HFFc6 (cell line): ENCODE measurements around the gene GOLT1B. TPM values are rescaled to one million over a fixed set of nuclear protein-coding genes. Genes with fewer than 3 reads are reported as not detected.

Experiments
- DNase-seq: peaks from one replicate; pipeline ENCODE4 v3.0.0-alpha.2; 2018
- H3K27ac Mint-ChIP-seq: 2 replicates; pipeline ENCODE4 v1.8.0; 2020; ENCODE audit warnings: mild to moderate bottlenecking, mixed read lengths
- H3K27me3 Mint-ChIP-seq: 2 replicates; pipeline ENCODE4 v1.8.0; 2021; ENCODE audit warnings: mild to moderate bottlenecking, moderate library complexity, mixed read lengths; ENCODE audit not compliant: insufficient read depth
- H3K36me3 Mint-ChIP-seq: 2 replicates; pipeline ENCODE4 v1.8.0; 2021; ENCODE audit warnings: low read depth, mixed read lengths
- H3K4me1 Mint-ChIP-seq: 2 replicates; pipeline ENCODE4 v1.8.0; 2020; ENCODE audit warnings: low read depth, mixed read lengths
- H3K4me3 Mint-ChIP-seq: 2 replicates; pipeline ENCODE4 v1.8.0; 2020; ENCODE audit warnings: mild to moderate bottlenecking, moderate library complexity, mixed read lengths
- H3K9me3 Mint-ChIP-seq: 2 replicates; pipeline ENCODE4 v1.8.0; 2020; ENCODE audit warnings: mild to moderate bottlenecking, mixed read lengths
- total RNA-seq, 6 experiments: library from RNA; stranded (reverse); fragmentation: NEBNext Ultra II Directional; extraction: Animal tissue kit (Norgen Biotek cat#: 25700); gene quantifications; 2 replicates in 1 of 6; 3 replicates in 5 of 6; pipeline ENCODE4 v1.2.3, GENCODE V29; 2021
- TF ChIP-seq, protein P1 (sequence below): fragments of 200-600 bp; sonication (generic); IDR thresholded peaks from 2 replicates; pipeline ENCODE4 v1.5.0; 2021; ENCODE audit warnings: antibody characterized with exemption, mild to moderate bottlenecking

GOLT1B gene
- total RNA-seq, 6 experiments from 2014 or later: 78.8 to 115 (median 98.1) TPM

DNA sequence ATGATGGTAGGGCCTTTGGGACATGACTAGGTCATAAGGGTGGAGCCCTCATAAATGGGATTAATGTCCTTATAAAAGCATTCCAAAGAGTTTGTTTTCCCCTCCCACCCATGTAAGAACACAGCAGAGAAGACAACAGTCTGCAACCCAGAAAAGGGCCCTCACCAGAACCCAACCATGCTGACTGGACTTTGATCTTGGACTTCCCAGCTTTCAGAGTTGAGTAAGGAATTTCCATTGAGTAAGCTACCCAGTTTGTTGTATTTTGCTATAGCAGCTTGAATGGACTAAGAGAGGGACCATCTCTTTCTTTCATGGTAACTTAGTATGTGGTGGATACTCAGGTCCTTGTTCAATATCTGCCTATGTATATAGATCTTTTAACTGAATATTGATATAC, 21.6 kb downstream of the GOLT1B start:
- Mint-ChIP-seq H3K27me3 (peaks cover 5% of the 10 kb centered on the region), H3K36me3 (0 out of 2 replicates have a peak, but pooled peaks cover 7% of the 10 kb centered on the region), H3K9me3 (no peaks in the 10 kb centered on the region), H3K27ac (no peak overlapping the region), H3K4me1 (no peaks in the 10 kb centered on the region), H3K4me3 (no peak overlapping the region)
- no peak for DNase-seq
- TF ChIP-seq, protein P1, sequence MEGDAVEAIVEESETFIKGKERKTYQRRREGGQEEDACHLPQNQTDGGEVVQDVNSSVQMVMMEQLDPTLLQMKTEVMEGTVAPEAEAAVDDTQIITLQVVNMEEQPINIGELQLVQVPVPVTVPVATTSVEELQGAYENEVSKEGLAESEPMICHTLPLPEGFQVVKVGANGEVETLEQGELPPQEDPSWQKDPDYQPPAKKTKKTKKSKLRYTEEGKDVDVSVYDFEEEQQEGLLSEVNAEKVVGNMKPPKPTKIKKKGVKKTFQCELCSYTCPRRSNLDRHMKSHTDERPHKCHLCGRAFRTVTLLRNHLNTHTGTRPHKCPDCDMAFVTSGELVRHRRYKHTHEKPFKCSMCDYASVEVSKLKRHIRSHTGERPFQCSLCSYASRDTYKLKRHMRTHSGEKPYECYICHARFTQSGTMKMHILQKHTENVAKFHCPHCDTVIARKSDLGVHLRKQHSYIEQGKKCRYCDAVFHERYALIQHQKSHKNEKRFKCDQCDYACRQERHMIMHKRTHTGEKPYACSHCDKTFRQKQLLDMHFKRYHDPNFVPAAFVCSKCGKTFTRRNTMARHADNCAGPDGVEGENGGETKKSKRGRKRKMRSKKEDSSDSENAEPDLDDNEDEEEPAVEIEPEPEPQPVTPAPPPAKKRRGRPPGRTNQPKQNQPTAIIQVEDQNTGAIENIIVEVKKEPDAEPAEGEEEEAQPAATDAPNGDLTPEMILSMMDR: no peak

DNA sequence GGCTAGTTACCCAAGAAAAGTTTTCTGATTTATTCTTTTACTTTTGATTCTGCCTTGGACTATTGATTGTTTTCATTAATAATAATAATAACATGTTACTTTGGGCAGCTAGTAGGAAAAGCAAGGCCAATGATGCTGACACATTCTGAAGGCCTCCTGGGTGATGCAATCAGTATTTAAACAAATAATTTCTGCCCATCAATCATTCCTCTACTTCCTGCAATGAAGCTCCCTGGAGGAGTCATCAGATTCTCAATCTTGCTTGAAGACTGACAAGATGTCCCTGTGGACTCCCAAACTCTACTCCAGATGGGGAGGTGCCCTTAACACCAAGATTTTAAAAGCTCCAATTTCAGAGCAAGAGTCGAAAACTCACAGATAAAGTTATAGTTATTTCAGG, 24.5 kb downstream of the GOLT1B start, which contains the start of gene SPX:
SPX (plus strand) TSS at position 244 of the 400 bp plus-strand sequence. CDS start 177 bp downstream, outside the sequence.
- Mint-ChIP-seq H3K4me1 (no peaks in the 10 kb centered on the region), H3K27ac (no peak within 1 kb of the TSS), H3K27me3 (peaks cover 9% of the 10 kb centered on the region), H3K4me3 (peak within 1 kb of the TSS; percentile 63), H3K9me3 (no peaks in the 10 kb centered on the region), H3K36me3 (no peaks in the 10 kb centered on the region)
- no peak for DNase-seq
- TF ChIP-seq, protein P1: no peak

DNA sequence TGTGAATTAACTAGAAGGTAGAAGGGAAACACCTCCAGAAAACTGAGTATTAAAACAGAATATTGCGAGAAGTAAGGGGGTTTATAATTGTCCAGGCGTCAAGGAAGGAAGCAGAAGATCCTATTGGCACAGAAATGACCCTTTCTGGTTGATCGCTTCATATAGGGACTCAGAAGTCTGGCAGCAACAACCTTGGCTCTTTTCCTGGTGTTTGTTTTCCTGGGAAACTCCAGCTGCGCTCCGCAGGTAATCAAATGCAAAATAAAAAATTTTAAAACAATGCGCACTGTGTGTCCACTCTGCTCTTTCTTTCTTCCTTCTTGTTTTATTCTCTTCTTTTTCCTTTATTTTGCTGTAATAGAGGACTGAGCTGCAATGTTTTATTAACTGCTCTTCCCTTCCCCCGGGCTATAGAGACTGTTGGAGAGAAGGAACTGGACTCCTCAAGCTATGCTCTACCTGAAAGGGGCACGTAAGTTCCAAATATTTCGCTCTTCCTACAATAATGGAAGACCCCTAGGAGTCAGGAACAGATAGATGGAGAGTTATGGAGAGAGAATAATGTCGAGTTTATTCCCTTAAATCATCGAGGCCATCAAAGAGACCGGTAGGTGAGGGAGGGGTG, 25.2 kb downstream of the GOLT1B start:
- Mint-ChIP-seq H3K4me1 (no peaks in the 10 kb centered on the region), H3K27me3 (peaks cover 11% of the 10 kb centered on the region), H3K9me3 (no peaks in the 10 kb centered on the region), H3K36me3 (no peaks in the 10 kb centered on the region), H3K4me3 (peak overlapping the region; percentile 63), H3K27ac (no peak overlapping the region)
- DNase-seq: no peak
- TF ChIP-seq, protein P1: no peak

DNA sequence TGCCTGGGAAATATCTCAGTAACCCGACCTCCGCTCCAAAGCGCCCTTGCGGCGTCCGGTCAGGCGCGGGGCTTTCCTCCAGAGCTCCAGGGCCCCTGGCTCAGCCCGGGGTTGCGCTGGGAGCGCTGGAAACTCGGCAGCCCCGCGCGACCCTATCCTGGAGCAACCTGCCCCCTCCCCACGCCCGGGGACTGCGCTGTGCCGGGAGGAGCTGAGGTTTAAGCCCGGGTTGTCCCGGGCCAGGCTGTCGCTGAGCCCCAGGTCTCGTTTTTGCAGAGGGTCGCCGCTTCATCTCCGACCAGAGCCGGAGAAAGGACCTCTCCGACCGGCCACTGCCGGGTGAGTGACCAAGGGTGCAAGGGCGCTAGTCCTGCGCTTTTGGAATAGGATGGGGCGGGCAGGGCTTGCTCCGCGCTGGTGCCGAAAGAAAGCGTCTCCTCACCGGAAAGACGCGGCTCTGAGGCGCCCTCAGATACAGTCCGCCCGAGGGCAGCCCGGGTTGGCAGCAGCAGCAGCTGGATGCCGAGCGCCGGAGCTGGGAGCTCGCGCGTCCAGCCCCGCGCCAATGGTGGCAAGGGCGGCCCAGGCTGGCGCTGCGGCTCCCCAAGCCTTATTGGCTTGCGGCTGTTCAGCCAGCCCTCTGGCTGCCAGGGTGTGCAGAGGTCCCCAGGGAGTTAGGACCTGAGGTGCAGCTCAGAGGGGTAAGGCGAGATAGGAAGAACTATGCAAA, 26.0 kb downstream of the GOLT1B start:
- TF ChIP-seq, protein P1: no peak
- Mint-ChIP-seq H3K27ac (no peak overlapping the region), H3K36me3 (no peaks in the 10 kb centered on the region), H3K9me3 (no peaks in the 10 kb centered on the region), H3K27me3 (peaks cover 11% of the 10 kb centered on the region), H3K4me1 (no peaks in the 10 kb centered on the region), H3K4me3 (peak overlapping the region; percentile 64)
- DNase-seq: peak; percentile 22

DNA sequence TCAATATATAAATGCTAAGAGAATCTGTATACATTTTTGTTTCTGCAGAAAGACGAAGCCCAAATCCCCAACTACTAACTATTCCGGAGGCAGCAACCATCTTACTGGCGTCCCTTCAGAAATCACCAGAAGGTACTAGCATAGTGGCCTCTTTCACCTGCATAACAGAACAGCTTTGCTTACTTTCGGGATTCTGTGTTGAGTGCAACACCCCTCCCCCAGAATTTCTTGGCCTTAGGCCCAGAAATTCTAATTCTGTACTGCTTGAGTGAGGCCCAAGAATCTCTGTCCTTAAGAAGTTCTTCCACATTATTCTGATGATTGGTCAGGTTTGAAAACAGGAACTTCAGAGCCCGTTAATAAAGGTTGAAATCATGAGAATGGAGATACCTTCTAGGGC, 27.4 kb downstream of the GOLT1B start:
- H3K9me3 Mint-ChIP-seq: no peaks in the 10 kb centered on the region
- TF ChIP-seq, protein P1: no peak
- H3K4me1 Mint-ChIP-seq: no peaks in the 10 kb centered on the region
- no peaks in the 10 kb centered on the region for H3K36me3 Mint-ChIP-seq
- peaks cover 14% of the 10 kb centered on the region for H3K27me3 Mint-ChIP-seq
- no peak overlapping the region for H3K4me3 Mint-ChIP-seq
- H3K27ac Mint-ChIP-seq: no peak overlapping the region
- no peak for DNase-seq
